Lower leg skin (tissue), 3 donors: ENCODE data around the gene RHCE.

Source experiments
- POLR2A ChIP-seq, 2 donors: fragments of 450-650 bp; IDR thresholded peaks; one replicate each; pipeline ENCODE4 v1.6.1; 2016 to 2017; ENCODE audit warnings: antibody characterized with exemption in 2 of 2, mild to moderate bottlenecking in 1 of 2, moderate library complexity in 1 of 2
- TF ChIP-seq, protein P1 (sequence below), 3 donors: fragments of 450-650 bp; IDR thresholded peaks; one replicate each; pipeline ENCODE4 v1.5.1; 2016; ENCODE audit warnings: antibody characterized with exemption in 3 of 3, mild to moderate bottlenecking in 3 of 3, moderate library complexity in 2 of 3

DNA sequence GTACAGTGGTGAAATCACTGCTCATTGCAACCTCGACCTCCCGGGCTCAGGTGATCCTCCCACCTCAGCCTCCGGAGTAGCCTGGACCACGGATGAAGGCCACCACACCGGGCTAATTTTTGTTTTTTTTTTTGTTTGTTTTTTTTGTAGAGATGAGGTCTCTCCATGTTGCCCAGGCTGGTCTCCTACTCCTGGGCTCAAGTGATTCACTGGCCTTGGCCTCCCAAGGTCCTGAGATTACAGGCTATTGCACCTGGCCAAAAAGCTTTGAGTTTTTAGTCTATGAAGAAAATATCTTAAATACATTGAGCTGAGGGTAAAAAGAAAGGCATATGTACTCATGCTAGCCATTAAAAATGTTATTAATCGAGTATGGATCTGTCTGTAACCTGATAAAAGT lies 78.9 kb downstream of the RHCE start:
- TF ChIP-seq, protein P1, sequence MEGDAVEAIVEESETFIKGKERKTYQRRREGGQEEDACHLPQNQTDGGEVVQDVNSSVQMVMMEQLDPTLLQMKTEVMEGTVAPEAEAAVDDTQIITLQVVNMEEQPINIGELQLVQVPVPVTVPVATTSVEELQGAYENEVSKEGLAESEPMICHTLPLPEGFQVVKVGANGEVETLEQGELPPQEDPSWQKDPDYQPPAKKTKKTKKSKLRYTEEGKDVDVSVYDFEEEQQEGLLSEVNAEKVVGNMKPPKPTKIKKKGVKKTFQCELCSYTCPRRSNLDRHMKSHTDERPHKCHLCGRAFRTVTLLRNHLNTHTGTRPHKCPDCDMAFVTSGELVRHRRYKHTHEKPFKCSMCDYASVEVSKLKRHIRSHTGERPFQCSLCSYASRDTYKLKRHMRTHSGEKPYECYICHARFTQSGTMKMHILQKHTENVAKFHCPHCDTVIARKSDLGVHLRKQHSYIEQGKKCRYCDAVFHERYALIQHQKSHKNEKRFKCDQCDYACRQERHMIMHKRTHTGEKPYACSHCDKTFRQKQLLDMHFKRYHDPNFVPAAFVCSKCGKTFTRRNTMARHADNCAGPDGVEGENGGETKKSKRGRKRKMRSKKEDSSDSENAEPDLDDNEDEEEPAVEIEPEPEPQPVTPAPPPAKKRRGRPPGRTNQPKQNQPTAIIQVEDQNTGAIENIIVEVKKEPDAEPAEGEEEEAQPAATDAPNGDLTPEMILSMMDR (IDR thresholded peaks at IDR 0.05), result no peak
- no peak for TF ChIP-seq POLR2A (IDR thresholded peaks at IDR 0.05)
